Measurements from ENCODE around the gene ARPIN.

GRCh38 chr15:89898614-89899294 is 14.0 kb downstream of the ARPIN start:
- peak; percentile 83 for TF ChIP-seq CTCF (conservative IDR thresholded peaks at IDR 0.05)
- TF ChIP-seq EZH2 (IDR thresholded peaks at IDR 0.05; ENCODE audit: low read depth): no peak
